Duodenal mucosa (tissue), 2 donors: ENCODE data around the gene CALHM2.

Experiments used
- H3K27ac ChIP-seq: one replicate; pipeline ENCODE4 v1.7.0; 2013; ENCODE audit warnings: low read depth, low read length
- H3K27me3 ChIP-seq, 2 donors: one replicate each; pipeline ENCODE4 v1.7.0; 2013; ENCODE audit warnings: low read length in 2 of 2, control low read depth in 1 of 2; ENCODE audit not compliant: insufficient read depth in 2 of 2, control insufficient read depth in 1 of 2
- H3K36me3 ChIP-seq, 2 donors: one replicate each; pipeline ENCODE4 v1.7.0; 2013; ENCODE audit warnings: low read length in 2 of 2, control low read depth in 1 of 2; ENCODE audit not compliant: insufficient read depth in 2 of 2, control insufficient read depth in 1 of 2
- H3K4me1 ChIP-seq, 2 donors: one replicate each; pipeline ENCODE4 v1.7.0; 2013; ENCODE audit warnings: low read length in 2 of 2, control low read depth in 1 of 2; ENCODE audit not compliant: insufficient read depth in 2 of 2, control insufficient read depth in 1 of 2
- H3K4me3 ChIP-seq, 2 donors: one replicate each; pipeline ENCODE4 v1.7.0; 2013; ENCODE audit warnings: low read length in 2 of 2, low read depth in 1 of 2
- H3K9ac ChIP-seq, 2 donors: one replicate each; pipeline ENCODE4 v1.7.0; 2013; ENCODE audit warnings: low read length in 2 of 2, low read depth in 1 of 2
- H3K9me3 ChIP-seq, 2 donors: one replicate each; pipeline ENCODE4 v1.7.0; 2013; ENCODE audit warnings: low read length in 2 of 2, control low read depth in 1 of 2; ENCODE audit not compliant: control insufficient read depth in 1 of 2

The CALHM2 gene

GRCh38 chr10:103459615-103460014 is 7.4 kb upstream of the CALHM2 start:
- H3K4me1 ChIP-seq: no peaks in the 10 kb centered on the region
- no peak overlapping the region for H3K9ac ChIP-seq
- no peak overlapping the region for H3K4me3 ChIP-seq
- H3K27me3 ChIP-seq: no peaks in the 10 kb centered on the region
- no peaks in the 10 kb centered on the region for H3K36me3 ChIP-seq
- H3K9me3 ChIP-seq: no peaks in the 10 kb centered on the region
- H3K27ac ChIP-seq: no peak overlapping the region

- Histone ChIP-seq H3K9me3 (no peaks in the 10 kb centered on the region), H3K4me3 (no peak within 1 kb of the TSS), H3K36me3 (no peaks in the 10 kb centered on the region), H3K4me1 (no peaks in the 10 kb centered on the region), H3K9ac (no peak within 1 kb of the TSS), H3K27me3 (no peaks in the 10 kb centered on the region), H3K27ac (no peak within 1 kb of the TSS)
Observed at GRCh38 chr10:103458720-103459119, 6.5 kb upstream of the CALHM2 start, which contains the start of gene CALHM1. Gene CALHM1, minus strand, starts transcription at chr10:103458900. Its CDS starts 149 bp downstream, at chr10:103458751.

DNA sequence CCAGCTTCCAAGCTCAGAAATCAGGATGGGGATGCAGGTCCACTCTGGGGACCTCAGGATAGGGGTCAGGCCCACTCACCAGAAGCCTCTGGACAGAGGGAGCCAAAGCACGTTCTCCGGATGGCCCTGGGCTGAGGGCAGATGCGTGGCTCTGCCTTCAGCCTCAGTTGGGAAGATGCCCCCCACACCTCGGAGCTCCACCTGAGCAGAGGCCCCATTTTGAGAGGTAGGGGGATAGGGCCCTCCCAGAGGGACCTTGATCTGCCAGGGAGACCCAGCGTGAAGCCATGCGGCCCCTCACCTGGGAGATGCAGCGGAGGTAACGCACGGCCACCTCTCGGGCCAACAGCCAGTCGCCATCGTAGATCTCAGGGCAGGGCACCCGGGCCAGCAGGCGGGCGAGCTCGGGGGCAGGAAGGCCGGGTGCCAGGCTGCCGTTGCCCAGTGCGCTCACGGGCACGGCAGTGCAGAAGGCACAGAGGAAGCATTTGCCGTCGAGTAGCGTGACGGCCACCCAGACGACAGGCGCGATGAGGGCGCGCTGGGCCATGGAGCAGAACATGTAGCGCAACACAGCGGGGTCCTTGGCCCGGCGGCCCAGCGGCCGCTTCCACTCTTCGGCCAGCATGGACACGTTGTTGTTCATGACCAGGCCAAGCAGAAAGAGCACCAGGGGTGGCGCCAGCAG is 5.9 kb upstream of the CALHM2 start:
- H3K36me3 ChIP-seq: no peaks in the 10 kb centered on the region
- no peak overlapping the region for H3K9ac ChIP-seq
- H3K4me1 ChIP-seq: no peaks in the 10 kb centered on the region
- H3K4me3 ChIP-seq: no peak overlapping the region
- H3K9me3 ChIP-seq: no peaks in the 10 kb centered on the region
- no peak overlapping the region for H3K27ac ChIP-seq
- H3K27me3 ChIP-seq: no peaks in the 10 kb centered on the region

DNA sequence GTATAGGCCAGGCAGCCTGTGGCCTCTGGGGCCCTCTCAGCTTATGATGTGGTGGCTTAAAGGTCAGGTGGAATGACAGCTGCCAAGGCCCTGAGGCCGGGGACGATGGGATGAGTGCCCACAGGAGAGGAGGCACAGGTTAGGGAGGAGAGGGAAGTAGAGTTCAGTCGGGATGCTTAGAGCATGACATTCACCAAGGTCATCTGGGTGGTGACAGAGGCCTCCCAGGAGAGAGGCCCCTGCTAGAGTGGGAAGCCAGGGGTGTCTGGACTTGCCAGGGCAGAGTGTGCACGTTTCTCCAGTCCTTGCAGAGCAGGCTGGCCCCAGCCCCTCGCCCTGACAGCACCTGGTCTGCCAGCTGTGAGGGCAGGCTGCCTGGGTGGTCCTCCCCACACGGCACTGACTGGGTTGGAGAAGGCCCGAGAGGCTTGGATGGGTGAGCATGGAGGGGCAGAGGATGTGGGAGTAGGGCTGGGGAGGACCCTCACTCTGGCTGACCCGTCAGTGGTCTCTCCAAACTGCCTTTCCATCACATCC is 5.1 kb upstream of the CALHM2 start:
- H3K36me3 ChIP-seq: no peaks in the 10 kb centered on the region
- H3K9me3 ChIP-seq: no peaks in the 10 kb centered on the region
- no peak overlapping the region for H3K4me3 ChIP-seq
- no peak overlapping the region for H3K9ac ChIP-seq
- no peaks in the 10 kb centered on the region for H3K27me3 ChIP-seq
- peaks cover 4 to 8% of the 10 kb centered on the region in 2 donors for H3K4me1 ChIP-seq
- H3K27ac ChIP-seq: no peak overlapping the region

DNA sequence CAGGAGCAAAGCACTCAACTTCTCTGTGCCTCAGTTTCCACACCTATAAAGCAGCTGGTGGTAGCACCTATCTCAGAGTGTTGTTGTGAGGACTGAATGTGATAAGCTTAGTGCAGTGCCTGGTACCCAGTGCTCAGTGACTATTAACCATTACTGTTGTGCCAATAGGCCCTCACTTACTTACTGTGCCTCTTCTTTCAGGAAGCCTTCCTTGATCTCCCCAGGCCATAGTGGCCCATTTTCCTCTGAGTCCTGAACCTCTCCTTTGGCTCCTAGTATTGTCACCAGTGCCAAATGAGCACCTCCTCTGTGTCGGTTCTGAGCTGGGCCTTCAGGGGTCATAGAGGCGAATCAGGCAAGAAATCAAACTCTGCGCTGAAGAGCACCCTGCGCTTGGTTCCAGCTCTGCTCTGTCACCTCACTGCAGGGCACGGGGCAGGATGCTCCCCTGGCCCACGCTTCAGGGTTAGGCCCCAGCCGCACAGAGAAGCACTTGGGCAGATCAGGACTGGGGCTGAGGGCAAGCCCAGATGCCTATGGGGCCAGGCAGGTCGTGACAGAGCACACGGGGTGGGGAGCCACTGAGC is 4.0 kb upstream of the CALHM2 start:
- no peaks in the 10 kb centered on the region for H3K27me3 ChIP-seq
- H3K9me3 ChIP-seq: no peaks in the 10 kb centered on the region
- H3K36me3 ChIP-seq: no peaks in the 10 kb centered on the region
- H3K4me1 ChIP-seq: peaks cover 4 to 18% of the 10 kb centered on the region in 2 donors
- H3K9ac ChIP-seq: no peak overlapping the region
- no peak overlapping the region for H3K4me3 ChIP-seq
- no peak overlapping the region for H3K27ac ChIP-seq

DNA sequence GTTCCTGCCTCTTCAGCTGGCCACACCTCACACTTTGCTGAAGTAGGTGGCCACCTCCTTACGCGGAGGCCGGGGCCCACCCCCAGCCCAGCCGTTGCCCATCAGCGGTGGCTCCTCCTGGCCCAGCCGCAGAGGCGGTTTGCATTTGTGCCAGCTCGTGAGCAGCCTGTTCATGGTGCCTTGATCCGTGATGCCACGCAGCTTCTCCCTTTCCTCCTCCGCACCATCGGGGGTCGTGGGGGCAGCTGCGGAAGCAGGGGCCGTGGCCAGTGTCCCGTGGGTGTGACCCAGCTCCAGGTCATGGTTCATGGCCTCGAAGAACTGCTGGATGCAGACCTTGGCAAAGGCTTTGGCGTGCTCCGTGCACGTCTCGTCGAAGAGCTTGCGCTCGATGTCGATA is 3.1 kb upstream of the CALHM2 start:
- Histone ChIP-seq H3K27me3 (no peaks in the 10 kb centered on the region), H3K9me3 (no peaks in the 10 kb centered on the region), H3K36me3 (no peaks in the 10 kb centered on the region), H3K4me1 (peaks cover 9 to 27% of the 10 kb centered on the region in 2 donors), H3K27ac (no peak overlapping the region), H3K9ac (no peak overlapping the region), H3K4me3 (no peak overlapping the region)

DNA sequence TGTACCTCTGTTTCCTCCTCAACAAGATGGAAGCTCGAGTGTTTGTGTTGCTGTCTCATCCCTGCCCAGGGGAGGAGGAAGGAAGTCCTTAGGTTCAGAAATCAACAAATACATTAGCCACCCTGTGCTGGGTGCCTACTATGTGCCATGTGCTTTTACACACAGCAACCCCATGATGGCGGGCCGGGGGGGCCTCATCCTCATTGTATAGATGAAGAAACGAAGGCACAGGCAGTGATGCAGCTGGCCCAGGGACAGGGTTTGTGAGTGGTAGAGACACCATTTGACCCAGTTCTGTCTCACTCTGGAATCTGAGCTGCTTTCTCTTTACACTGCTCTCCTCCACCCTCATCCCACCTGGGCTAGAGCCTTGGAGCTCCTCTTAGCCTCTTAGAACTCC is 1.9 kb upstream of the CALHM2 start:
- Histone ChIP-seq H3K4me3 (no peak overlapping the region), H3K27ac (no peak overlapping the region)

GRCh38 chr10:103452506-103453230 is 498 bp upstream of the CALHM2 start:
- H3K9me3 ChIP-seq: no peaks in the 10 kb centered on the region
- H3K27ac ChIP-seq: peak overlapping the region; percentile 82
- no peaks in the 10 kb centered on the region for H3K27me3 ChIP-seq
- peak overlapping the region; percentile 79 to 86 for H3K4me3 ChIP-seq
- peaks cover 9 to 45% of the 10 kb centered on the region in 2 donors for H3K4me1 ChIP-seq
- H3K36me3 ChIP-seq: peaks cover 2 to 17% of the 10 kb centered on the region in 2 donors
- H3K9ac ChIP-seq: peak overlapping the region; percentile 64 to 75

More for the DNA sequence above, 1.9 kb upstream of the CALHM2 start:
- Histone ChIP-seq H3K9me3 (no peaks in the 10 kb centered on the region), H3K4me1 (peaks cover 9 to 39% of the 10 kb centered on the region in 2 donors), H3K36me3 (peaks cover 0 to 8% of the 10 kb centered on the region in 2 donors), H3K27me3 (no peaks in the 10 kb centered on the region), H3K9ac (no peak overlapping the region)

GRCh38 chr10:103451091-103451813 is 918 bp downstream of the CALHM2 start:
- Histone ChIP-seq H3K9ac (peak overlapping the region; percentile 64 to 75), H3K27ac (peak overlapping the region; percentile 82), H3K4me3 (peak overlapping the region; percentile 79 to 86), H3K9me3 (no peaks in the 10 kb centered on the region), H3K4me1 (peaks cover 9 to 45% of the 10 kb centered on the region in 2 donors), H3K36me3 (peaks cover 6 to 29% of the 10 kb centered on the region in 2 donors), H3K27me3 (no peaks in the 10 kb centered on the region)
